GM23338 (cell line): ENCODE measurements around the gene NUDT5. TPM values are rescaled to one million over a fixed set of nuclear protein-coding genes. Genes with fewer than 3 reads are reported as not detected.

Experiments
- ATAC-seq: fragments of 200-7000 bp; cut with Tn5 transposase; 3 replicates; pipeline ENCODE4 v1.9.1; 2020
- DNase-seq: peaks from one replicate; pipeline ENCODE4 v3.0.0-alpha.2; 2015; ENCODE audit warnings: low spot score
- H2AFZ ChIP-seq: fragments of 200-600 bp; sonication (generic); 2 replicates; pipeline ENCODE4 v1.8.0; 2016; ENCODE audit warnings: antibody characterized with exemption, mild to moderate bottlenecking, moderate library complexity
- H3F3A ChIP-seq: fragments of 200-600 bp; sonication (generic); replicated peaks from 2 replicates; pipeline ENCODE4 v1.8.0; 2017; ENCODE audit warnings: antibody characterized with exemption, mixed run types, low read depth
- H3K27ac ChIP-seq: fragments of 200-600 bp; sonication (generic); 2 replicates; pipeline ENCODE4 v1.6.1; 2016; ENCODE audit warnings: low read depth
- H3K27me3 ChIP-seq: fragments of 200-600 bp; sonication (generic); 2 replicates; pipeline ENCODE4 v1.8.0; 2016; ENCODE audit warnings: mild to moderate bottlenecking, mixed run types, moderate library complexity; ENCODE audit not compliant: insufficient read depth
- H3K36me3 ChIP-seq: fragments of 200-600 bp; sonication (generic); 2 replicates; pipeline ENCODE4 v1.8.0; 2016; ENCODE audit warnings: mild to moderate bottlenecking; ENCODE audit not compliant: insufficient read depth
- H3K4me1 ChIP-seq: fragments of 200-600 bp; sonication (generic); 2 replicates; pipeline ENCODE4 v1.8.0; 2016; ENCODE audit warnings: mild to moderate bottlenecking, moderate library complexity; ENCODE audit not compliant: insufficient read depth
- H3K4me2 ChIP-seq: fragments of 200-600 bp; sonication (generic); 2 replicates; pipeline ENCODE4 v1.7.1; 2017; ENCODE audit warnings: mixed run types
- H3K4me3 ChIP-seq: fragments of 200-600 bp; sonication (generic); 2 replicates; pipeline ENCODE4 v1.6.1; 2016; ENCODE audit warnings: mixed run types
- H3K79me2 ChIP-seq: fragments of 200-600 bp; sonication (generic); replicated peaks from 2 replicates; pipeline ENCODE4 v1.8.0; 2017; ENCODE audit warnings: mild to moderate bottlenecking; ENCODE audit not compliant: insufficient read depth
- H3K9me2 ChIP-seq: fragments of 200-600 bp; sonication (generic); 2 replicates; pipeline ENCODE4 v1.8.0; 2017; ENCODE audit not compliant: insufficient read depth
- H4K20me1 ChIP-seq: fragments of 200-600 bp; sonication (generic); replicated peaks from 2 replicates; pipeline ENCODE4 v1.8.0; 2017; ENCODE audit warnings: mild to moderate bottlenecking; ENCODE audit not compliant: insufficient read depth
- H3K27ac Mint-ChIP-seq: 2 replicates; pipeline ENCODE4 v1.8.0; 2020; ENCODE audit warnings: inconsistent platforms, mild to moderate bottlenecking, moderate library complexity, mixed read lengths
- H3K27me3 Mint-ChIP-seq: 3 replicates; pipeline ENCODE4 v1.8.0; 2022; ENCODE audit warnings: low read depth, mild to moderate bottlenecking, moderate library complexity, mixed read lengths, inconsistent platforms; ENCODE audit not compliant: insufficient read depth, poor library complexity
- H3K36me3 Mint-ChIP-seq: 3 replicates; pipeline ENCODE4 v1.8.0; 2021; ENCODE audit warnings: low read depth, mild to moderate bottlenecking, inconsistent platforms, moderate library complexity, mixed read lengths
- H3K4me1 Mint-ChIP-seq: 3 replicates; pipeline ENCODE4 v1.8.0; 2020; ENCODE audit warnings: mild to moderate bottlenecking, inconsistent platforms, mixed read lengths
- H3K4me3 Mint-ChIP-seq: 3 replicates; pipeline ENCODE4 v1.8.0; 2021; ENCODE audit warnings: moderate library complexity, mild to moderate bottlenecking, inconsistent platforms, mixed read lengths
- H3K9me3 Mint-ChIP-seq: 3 replicates; pipeline ENCODE4 v1.8.0; 2020; ENCODE audit warnings: moderate library complexity, mild to moderate bottlenecking, inconsistent platforms, mixed read lengths
- polyA plus RNA-seq: library from polyadenylated mRNA; unstranded; fragments of >200 nt; fragmentation: Nextera tagmentation; extraction: Ambion mirVana; gene quantifications from 2 replicates; pipeline ENCODE4 v1.2.1, GENCODE V29; 2016
- total RNA-seq: library from RNA; depleted of rRNA; stranded (reverse); fragments of >200 nt; shearing (Covaris generic); gene quantifications from 2 replicates; pipeline ENCODE4 v1.2.3, GENCODE V29; 2014
- TF ChIP-seq, protein P1 (sequence below): IDR thresholded peaks from one replicate; pipeline ENCODE4 v1.6.1; 2018; ENCODE audit warnings: antibody characterized with exemption; ENCODE audit not compliant: unreplicated experiment
- TF ChIP-seq, protein P2 (sequence below): fragments of 250-450 bp; sonication (Bioruptor Pico); IDR thresholded peaks from 2 replicates; pipeline ENCODE4 v1.5.0; 2020; ENCODE audit warnings: mild to moderate bottlenecking, moderate library complexity

The NUDT5 gene
- total and polyA plus RNA-seq, 2 experiments from 2014 or later, result 94.3 to 255 TPM

DNA sequence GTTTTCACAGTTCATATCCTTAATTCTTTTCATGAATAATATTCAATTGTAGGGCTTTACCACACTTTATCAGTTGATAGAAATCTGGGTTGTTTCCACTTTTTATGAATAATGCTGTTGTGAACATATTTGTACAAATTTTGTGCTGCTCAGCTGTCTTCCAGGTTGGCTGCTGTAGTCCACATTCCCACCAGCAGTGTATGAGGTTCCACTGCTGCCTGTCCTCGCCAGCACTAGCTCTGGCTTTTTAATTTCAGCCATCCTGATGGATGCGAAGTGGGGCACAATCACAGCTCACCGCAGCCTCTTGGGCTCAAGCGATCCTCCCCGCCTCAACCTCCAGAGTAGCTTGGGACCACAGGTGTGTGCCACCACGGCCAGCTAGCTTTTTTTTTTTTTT lies 32.8 kb downstream of the NUDT5 start:
- H3K27ac ChIP-seq, result no peak overlapping the region
- H3K27me3 ChIP-seq, result no peaks in the 10 kb centered on the region
- TF ChIP-seq, protein P1, sequence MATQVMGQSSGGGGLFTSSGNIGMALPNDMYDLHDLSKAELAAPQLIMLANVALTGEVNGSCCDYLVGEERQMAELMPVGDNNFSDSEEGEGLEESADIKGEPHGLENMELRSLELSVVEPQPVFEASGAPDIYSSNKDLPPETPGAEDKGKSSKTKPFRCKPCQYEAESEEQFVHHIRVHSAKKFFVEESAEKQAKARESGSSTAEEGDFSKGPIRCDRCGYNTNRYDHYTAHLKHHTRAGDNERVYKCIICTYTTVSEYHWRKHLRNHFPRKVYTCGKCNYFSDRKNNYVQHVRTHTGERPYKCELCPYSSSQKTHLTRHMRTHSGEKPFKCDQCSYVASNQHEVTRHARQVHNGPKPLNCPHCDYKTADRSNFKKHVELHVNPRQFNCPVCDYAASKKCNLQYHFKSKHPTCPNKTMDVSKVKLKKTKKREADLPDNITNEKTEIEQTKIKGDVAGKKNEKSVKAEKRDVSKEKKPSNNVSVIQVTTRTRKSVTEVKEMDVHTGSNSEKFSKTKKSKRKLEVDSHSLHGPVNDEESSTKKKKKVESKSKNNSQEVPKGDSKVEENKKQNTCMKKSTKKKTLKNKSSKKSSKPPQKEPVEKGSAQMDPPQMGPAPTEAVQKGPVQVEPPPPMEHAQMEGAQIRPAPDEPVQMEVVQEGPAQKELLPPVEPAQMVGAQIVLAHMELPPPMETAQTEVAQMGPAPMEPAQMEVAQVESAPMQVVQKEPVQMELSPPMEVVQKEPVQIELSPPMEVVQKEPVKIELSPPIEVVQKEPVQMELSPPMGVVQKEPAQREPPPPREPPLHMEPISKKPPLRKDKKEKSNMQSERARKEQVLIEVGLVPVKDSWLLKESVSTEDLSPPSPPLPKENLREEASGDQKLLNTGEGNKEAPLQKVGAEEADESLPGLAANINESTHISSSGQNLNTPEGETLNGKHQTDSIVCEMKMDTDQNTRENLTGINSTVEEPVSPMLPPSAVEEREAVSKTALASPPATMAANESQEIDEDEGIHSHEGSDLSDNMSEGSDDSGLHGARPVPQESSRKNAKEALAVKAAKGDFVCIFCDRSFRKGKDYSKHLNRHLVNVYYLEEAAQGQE, result no peak
- TF ChIP-seq, protein P2, sequence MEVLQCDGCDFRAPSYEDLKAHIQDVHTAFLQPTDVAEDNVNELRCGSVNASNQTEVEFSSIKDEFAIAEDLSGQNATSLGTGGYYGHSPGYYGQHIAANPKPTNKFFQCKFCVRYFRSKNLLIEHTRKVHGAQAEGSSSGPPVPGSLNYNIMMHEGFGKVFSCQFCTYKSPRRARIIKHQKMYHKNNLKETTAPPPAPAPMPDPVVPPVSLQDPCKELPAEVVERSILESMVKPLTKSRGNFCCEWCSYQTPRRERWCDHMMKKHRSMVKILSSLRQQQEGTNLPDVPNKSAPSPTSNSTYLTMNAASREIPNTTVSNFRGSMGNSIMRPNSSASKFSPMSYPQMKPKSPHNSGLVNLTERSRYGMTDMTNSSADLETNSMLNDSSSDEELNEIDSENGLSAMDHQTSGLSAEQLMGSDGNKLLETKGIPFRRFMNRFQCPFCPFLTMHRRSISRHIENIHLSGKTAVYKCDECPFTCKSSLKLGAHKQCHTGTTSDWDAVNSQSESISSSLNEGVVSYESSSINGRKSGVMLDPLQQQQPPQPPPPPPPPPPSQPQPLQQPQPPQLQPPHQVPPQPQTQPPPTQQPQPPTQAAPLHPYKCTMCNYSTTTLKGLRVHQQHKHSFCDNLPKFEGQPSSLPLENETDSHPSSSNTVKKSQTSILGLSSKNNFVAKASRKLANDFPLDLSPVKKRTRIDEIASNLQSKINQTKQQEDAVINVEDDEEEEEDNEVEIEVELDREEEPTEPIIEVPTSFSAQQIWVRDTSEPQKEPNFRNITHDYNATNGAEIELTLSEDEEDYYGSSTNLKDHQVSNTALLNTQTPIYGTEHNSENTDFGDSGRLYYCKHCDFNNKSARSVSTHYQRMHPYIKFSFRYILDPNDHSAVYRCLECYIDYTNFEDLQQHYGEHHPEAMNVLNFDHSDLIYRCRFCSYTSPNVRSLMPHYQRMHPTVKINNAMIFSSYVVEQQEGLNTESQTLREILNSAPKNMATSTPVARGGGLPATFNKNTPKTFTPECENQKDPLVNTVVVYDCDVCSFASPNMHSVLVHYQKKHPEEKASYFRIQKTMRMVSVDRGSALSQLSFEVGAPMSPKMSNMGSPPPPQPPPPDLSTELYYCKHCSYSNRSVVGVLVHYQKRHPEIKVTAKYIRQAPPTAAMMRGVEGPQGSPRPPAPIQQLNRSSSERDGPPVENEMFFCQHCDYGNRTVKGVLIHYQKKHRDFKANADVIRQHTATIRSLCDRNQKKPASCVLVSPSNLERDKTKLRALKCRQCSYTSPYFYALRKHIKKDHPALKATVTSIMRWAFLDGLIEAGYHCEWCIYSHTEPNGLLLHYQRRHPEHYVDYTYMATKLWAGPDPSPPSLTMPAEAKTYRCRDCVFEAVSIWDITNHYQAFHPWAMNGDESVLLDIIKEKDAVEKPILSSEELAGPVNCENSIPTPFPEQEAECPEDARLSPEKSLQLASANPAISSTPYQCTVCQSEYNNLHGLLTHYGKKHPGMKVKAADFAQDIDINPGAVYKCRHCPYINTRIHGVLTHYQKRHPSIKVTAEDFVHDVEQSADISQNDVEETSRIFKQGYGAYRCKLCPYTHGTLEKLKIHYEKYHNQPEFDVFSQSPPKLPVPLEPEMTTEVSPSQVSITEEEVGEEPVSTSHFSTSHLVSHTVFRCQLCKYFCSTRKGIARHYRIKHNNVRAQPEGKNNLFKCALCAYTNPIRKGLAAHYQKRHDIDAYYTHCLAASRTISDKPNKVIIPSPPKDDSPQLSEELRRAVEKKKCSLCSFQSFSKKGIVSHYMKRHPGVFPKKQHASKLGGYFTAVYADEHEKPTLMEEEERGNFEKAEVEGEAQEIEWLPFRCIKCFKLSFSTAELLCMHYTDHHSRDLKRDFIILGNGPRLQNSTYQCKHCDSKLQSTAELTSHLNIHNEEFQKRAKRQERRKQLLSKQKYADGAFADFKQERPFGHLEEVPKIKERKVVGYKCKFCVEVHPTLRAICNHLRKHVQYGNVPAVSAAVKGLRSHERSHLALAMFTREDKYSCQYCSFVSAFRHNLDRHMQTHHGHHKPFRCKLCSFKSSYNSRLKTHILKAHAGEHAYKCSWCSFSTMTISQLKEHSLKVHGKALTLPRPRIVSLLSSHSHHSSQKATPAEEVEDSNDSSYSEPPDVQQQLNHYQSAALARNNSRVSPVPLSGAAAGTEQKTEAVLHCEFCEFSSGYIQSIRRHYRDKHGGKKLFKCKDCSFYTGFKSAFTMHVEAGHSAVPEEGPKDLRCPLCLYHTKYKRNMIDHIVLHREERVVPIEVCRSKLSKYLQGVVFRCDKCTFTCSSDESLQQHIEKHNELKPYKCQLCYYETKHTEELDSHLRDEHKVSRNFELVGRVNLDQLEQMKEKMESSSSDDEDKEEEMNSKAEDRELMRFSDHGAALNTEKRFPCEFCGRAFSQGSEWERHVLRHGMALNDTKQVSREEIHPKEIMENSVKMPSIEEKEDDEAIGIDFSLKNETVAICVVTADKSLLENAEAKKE (CRISPR knock-in tag), result no peak
- H3K4me1 ChIP-seq, result no peaks in the 10 kb centered on the region
- no peaks in the 10 kb centered on the region for H3K4me1 Mint-ChIP-seq
- DNase-seq, result no peak
- H3K4me2 ChIP-seq, result no peak overlapping the region
- no peak overlapping the region for H3K4me3 ChIP-seq
- no peaks in the 10 kb centered on the region; the same call in 1 of the 2 replicates for H3F3A ChIP-seq
- H3K27ac Mint-ChIP-seq, result no peak overlapping the region
- peaks cover 27% of the 10 kb centered on the region for H3K36me3 ChIP-seq
- no peaks in the 10 kb centered on the region for H3K9me2 ChIP-seq
- no peak overlapping the region for H2AFZ ChIP-seq
- 0 out of 2 replicates have a peak, but pooled peaks cover 3% of the 10 kb centered on the region for H4K20me1 ChIP-seq
- H3K9me3 Mint-ChIP-seq, result no peaks in the 10 kb centered on the region
- no peak for ATAC-seq
- H3K79me2 ChIP-seq, result no peaks in the 10 kb centered on the region
- no peak overlapping the region for H3K4me3 Mint-ChIP-seq
- H3K27me3 Mint-ChIP-seq, result no peaks in the 10 kb centered on the region
- peaks cover 30% of the 10 kb centered on the region; the same call in 2 of the 3 replicates for H3K36me3 Mint-ChIP-seq
